Measurements from ENCODE around the gene EFCAB8.

GRCh38 chr20:32845786-32846185 is 12.9 kb upstream of the EFCAB8 start:
- TF ChIP-seq CTCF (IDR thresholded peaks at IDR 0.05) (no peak), POLR2AphosphoS5 (IDR thresholded peaks at IDR 0.05; ENCODE audit: insufficient read depth in 1 of 2, low read depth in 1 of 2) (no peak)

Measured in vagina (tissue), 2 donors.